Bone marrow (tissue), 2 donors: ENCODE data around the gene MBOAT2.
"Not testable (repeated sequence)": the region's sequence is repeated elsewhere in the genome, so short reads cannot be mapped to it uniquely, and the experiment has no call there.

Experiments used
- DNase-seq, 2 donors: peaks; one replicate each; lab custom pipeline; 2025; lab: John Stamatoyannopoulos, UW

MBOAT2 gene

GRCh38 chr2:9003616-9004337, at the start of gene MBOAT2:
MBOAT2 (minus strand) TSS chr2:9003684; CDS start chr2:9003614, 70 bp downstream.
- DNase-seq, result peak; percentile 73 to 78

- no peak for DNase-seq
Observed at GRCh38 chr2:9052821-9053533, 49.5 kb upstream of the MBOAT2 start.

DNA sequence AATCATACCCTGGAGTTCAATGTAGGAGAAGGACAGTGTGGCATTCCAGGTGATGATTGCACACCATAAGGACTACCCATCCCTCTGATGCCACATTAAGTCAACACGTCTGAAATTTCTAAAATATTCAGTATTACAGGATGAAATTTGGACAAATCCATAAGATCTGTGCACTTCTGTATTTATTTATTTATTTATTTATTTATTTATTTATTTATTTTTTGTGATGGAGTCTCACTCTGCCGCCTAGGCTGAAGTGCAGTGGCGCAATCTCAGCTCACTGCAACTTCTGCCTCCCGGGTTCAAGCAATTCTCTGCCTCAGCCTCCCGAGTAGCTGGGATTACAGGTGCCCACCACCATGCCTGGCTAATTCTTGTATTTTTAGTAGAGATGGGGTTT, 48.0 kb upstream of the MBOAT2 start:
- not testable (repeated sequence) for DNase-seq

DNA sequence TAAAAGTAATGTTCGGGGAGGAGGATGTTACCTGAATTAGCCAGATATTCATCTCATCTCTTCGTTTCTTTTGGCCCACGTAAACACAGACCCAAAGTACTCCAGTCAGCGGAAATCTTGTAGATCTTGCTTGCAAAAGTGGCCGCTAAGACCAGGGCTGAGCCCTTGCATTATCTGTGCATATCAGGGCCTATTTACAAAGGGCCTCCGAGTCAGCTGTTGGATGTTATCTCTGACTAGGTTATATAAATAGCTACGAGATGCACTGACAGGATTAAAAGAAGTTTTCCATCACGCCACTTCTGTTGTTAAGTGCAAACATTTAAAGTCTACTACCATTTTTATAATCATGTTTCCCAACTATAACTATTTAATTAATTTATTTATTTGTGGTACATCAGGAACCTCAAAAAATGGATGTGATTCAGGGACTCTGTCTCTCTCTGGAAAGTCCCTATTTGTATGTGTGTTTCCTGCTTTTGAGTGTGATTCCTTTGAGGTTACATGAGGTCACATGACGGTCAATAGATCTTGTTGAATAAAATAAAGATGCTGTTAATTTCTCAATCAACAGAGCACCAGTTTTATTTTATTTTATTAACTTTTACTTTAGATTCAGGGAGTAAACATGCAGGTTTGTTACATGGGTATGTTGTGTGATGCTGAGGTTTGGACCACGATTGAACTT, 46.8 kb upstream of the MBOAT2 start:
- DNase-seq, result no peak

- DNase-seq, result no peak
Observed at GRCh38 chr2:9045595-9045994, 42.1 kb upstream of the MBOAT2 start.

- not testable (repeated sequence) for DNase-seq
Observed at GRCh38 chr2:9043491-9043890, 40.0 kb upstream of the MBOAT2 start.

GRCh38 chr2:9037166-9037565, 33.7 kb upstream of the MBOAT2 start:
- no peak for DNase-seq

- DNase-seq, result no peak
Observed at GRCh38 chr2:9033385-9034168, 30.1 kb upstream of the MBOAT2 start.

DNA sequence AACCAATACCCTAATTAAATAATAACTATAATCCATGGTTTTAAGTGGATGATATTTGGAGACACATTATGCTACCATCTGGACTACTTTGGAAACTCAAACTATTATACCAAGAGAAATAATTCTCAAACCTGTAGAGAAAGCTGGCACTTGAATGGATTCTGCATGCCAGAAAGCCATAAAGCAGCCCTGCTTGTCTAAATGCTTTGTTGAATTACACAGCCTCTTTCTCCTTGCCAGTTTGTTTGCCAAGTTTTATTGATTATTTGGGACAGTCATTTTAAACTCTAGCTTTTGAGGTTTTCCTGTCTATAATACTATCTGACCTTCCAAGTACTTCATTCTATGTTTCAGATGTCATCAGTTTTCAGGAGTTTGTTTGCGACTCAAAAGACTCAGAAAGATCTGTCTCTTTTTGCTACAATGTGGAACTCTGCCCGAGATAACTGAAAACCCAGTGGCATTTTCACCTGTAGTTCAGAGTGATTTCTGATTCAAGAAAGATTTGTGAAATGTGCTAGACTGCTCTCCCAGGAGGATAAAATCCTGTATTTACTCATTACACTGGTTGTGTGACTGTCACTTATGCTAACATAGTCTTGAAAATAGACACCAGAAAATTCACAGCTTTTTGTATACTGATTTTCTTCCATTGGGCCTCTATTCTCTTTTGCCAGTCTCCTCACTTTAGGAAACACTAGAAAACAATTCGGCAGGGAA, 29.2 kb upstream of the MBOAT2 start:
- DNase-seq, result no peak

GRCh38 chr2:9032121-9032520, 28.6 kb upstream of the MBOAT2 start:
- DNase-seq, result no peak

- DNase-seq, result no peak
Observed at GRCh38 chr2:9031246-9031645, 27.8 kb upstream of the MBOAT2 start.

DNA sequence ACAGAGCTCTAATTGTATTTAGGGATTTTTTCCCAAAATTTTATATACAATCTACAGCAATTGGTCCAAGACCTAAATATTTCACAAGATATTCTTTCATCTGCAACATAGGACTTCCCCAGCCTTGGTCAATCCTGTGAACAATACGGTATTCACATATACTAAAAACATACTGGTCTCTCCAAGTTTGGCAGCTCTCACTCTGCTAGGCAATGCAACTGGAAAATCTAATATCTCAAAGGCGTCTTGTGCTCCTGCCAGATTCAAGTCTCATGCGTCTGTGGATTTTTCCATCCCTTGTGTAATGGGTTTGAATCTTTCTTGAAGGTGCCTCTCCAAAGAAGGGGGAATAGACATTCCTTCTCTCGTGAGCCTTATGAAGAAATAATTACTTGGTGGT, 27.4 kb upstream of the MBOAT2 start:
- DNase-seq, result no peak

GRCh38 chr2:9030190-9030589, 26.7 kb upstream of the MBOAT2 start:
- DNase-seq, result no peak

DNA sequence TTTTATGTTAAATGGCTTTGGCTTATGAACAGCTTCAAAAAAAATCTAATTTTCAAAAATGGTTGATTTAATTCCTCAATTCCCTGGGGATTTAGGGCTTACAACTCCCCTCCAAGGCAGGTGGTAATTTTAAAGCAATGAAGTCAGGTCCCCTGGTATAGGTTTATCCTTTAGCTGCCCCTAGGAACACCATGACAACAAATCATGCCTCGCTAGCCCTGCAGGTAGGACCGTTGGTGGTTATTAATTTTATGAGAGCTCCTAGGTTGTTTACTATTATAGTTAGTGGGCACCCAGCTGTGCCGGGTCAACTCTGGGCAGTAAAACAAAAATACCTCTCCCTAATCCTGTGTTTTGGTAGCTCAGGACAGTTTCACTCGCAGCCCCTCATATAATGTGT, 26.2 kb upstream of the MBOAT2 start:
- DNase-seq, result no peak

DNA sequence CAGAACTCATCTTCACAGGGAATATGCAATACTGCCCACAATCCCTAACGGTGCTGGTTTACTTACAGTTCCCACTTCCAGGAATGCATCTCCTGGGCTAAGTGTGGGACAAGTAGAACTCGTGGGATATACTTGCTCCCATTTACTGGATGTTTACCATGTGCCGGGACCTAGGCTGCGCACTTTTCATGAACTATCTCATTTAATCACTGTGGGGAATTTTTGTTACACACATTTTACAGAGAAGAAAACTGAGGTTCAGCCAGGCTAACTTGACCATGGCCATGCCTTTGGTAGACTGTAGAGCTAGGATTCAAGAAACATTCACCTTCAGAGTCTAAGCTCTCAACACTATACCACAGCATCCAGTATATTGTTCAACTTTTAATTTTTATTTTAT, 24.4 kb upstream of the MBOAT2 start:
- DNase-seq, result no peak

DNA sequence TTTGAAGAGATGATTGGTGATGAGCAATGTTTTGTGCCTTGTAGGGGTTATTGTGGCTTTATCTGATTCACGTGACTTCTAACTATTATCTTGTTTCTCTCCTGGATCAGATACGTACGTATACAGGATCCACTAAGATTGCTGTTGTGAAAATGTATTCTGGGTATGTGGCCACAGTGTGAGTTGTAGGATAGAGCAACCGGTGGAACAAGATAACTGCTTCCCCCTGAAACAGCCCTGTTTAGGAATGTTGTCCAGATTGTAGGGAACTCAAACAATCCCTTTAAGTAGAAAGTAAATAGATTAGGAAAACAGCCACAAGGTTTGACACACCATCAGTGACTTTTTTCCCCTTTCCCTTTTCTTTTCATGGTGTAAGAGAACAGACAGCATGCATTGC, 22.3 kb upstream of the MBOAT2 start:
- no peak for DNase-seq

DNA sequence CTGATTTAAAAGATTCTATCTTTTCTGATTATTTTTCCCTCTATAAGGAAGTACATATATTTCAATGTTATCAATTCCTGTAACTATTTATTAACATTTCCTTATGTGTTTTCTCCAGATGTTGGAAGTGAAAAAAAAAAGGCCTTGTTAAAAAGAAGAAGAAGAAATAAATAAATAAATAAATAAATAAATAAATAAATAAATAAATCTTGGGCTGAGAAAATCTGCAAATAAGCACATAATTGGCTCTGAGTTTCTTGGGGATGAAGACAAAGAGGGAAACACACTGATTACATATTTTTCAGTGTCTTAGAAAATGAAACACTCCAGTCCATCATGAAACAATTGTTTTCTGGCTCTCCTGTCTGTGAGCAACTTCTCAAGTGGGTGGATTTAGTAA, 21.1 kb upstream of the MBOAT2 start:
- DNase-seq, result no peak

GRCh38 chr2:9021563-9022211, 18.2 kb upstream of the MBOAT2 start:
- no peak for DNase-seq

- DNase-seq, result no peak
Observed at GRCh38 chr2:9020267-9020666, 16.8 kb upstream of the MBOAT2 start.

DNA sequence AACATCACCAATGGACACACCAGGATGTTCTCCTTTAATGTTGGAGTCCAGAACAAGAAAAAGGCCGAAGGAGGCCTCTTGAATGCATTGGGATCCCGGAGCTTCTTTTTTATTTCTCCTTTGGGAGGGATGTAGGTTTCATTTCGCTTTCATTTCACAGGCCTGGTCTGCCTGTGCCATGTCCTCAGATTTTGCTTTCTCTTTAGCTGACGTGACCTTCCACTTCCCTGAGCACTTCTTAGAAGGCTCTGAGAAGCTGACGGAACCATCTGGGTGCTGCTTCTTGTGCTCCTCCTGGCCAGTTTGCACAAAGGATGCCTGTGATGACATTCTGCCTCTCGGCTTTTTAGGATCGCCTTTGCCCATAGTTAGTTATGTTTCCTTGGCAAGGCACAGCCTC, 15.1 kb upstream of the MBOAT2 start:
- peak in 1 of 2 donors; percentile 52 for DNase-seq

- no peak for DNase-seq
Observed at GRCh38 chr2:9018109-9018508, 14.6 kb upstream of the MBOAT2 start.
